GM21423 (cell line): ENCODE data around the gene MBD6.
"Not testable (repeated sequence)": the region's sequence is repeated elsewhere in the genome, so short reads cannot be mapped to it uniquely, and the experiment has no call there.

Experiments
- ATAC-seq: cut with Tn5 transposase; IDR thresholded peaks from one replicate; pipeline ENCODE4 v1.9.1; 2021; ENCODE audit warnings: mild to moderate bottlenecking, moderate library complexity; ENCODE audit not compliant: unreplicated experiment

MBD6 gene

GRCh38 chr12:57487597-57488401, 34.8 kb upstream of the MBD6 start, which contains the start of gene MARS1:
Gene MARS1 (plus strand): TSS chr12:57488068. CDS start chr12:57488091, 23 bp downstream.
- peak; percentile 97 for ATAC-seq

- ATAC-seq: peak; percentile 3
Observed at GRCh38 chr12:57488402-57489156, 34.0 kb upstream of the MBD6 start.

GRCh38 chr12:57489157-57489641, 33.4 kb upstream of the MBD6 start:
- no peak for ATAC-seq

GRCh38 chr12:57490126-57490525, 32.5 kb upstream of the MBD6 start:
- no peak for ATAC-seq

GRCh38 chr12:57491393-57492280, 31.0 kb upstream of the MBD6 start:
- no peak for ATAC-seq

- not testable (repeated sequence) for ATAC-seq
Observed at GRCh38 chr12:57495051-57495701, 27.4 kb upstream of the MBD6 start.

GRCh38 chr12:57496822-57497221, 25.8 kb upstream of the MBD6 start:
- no peak for ATAC-seq

- no peak for ATAC-seq
Observed at GRCh38 chr12:57497223-57498131, 25.1 kb upstream of the MBD6 start.

GRCh38 chr12:57498132-57498502, 24.5 kb upstream of the MBD6 start:
- no peak for ATAC-seq

- ATAC-seq: no peak
Observed at GRCh38 chr12:57498571-57498970, 24.1 kb upstream of the MBD6 start.

GRCh38 chr12:57500213-57500612, 22.4 kb upstream of the MBD6 start:
- no peak for ATAC-seq

GRCh38 chr12:57502311-57502969, 20.2 kb upstream of the MBD6 start:
- not testable (repeated sequence) for ATAC-seq

- ATAC-seq: not testable (repeated sequence)
Observed at GRCh38 chr12:57506541-57506940, 16.1 kb upstream of the MBD6 start.

- not testable (repeated sequence) for ATAC-seq
Observed at GRCh38 chr12:57507796-57508195, 14.8 kb upstream of the MBD6 start.

GRCh38 chr12:57511161-57511560, 11.5 kb upstream of the MBD6 start:
- ATAC-seq: no peak

- ATAC-seq: no peak
Observed at GRCh38 chr12:57511588-57512325, 10.9 kb upstream of the MBD6 start.

- ATAC-seq: no peak
Observed at GRCh38 chr12:57512665-57513064, 10.0 kb upstream of the MBD6 start.

GRCh38 chr12:57513266-57513665, 9.4 kb upstream of the MBD6 start:
- no peak for ATAC-seq
